SK-N-SH (cell line): Measurements from ENCODE around the gene CLASP2. TPM values are rescaled to one million over a fixed set of nuclear protein-coding genes. Genes with fewer than 3 reads are reported as not detected.

Source experiments
- CTCF ChIA-PET: fragments of 300-600, 350-600 bp; formaldehyde crosslinking; extraction: SDS; loops from one replicate; lab custom pipeline; 2021; lab: Yijun Ruan, JAX
- POLR2A ChIA-PET: fragments of 350-600 bp; sonication (Branson Sonifier 250); formaldehyde crosslinking; extraction: SDS; loops from one replicate; lab custom pipeline; 2020; ENCODE audit warnings: antibody characterized with exemption, inconsistent platforms; lab: Yijun Ruan, JAX
- DNase-seq: peaks from one replicate; pipeline ENCODE4 v3.0.0; 2012
- H2AFZ ChIP-seq: fragments of 200-600 bp; sonication (generic); 2 replicates; pipeline ENCODE4 v1.8.1; 2016; ENCODE audit warnings: antibody characterized with exemption, mild to moderate bottlenecking, low read depth
- H3F3A ChIP-seq: fragments of 200-600 bp; sonication (generic); replicated peaks from 2 replicates; pipeline ENCODE3; 2016; ENCODE audit warnings: antibody characterized with exemption, mild to moderate bottlenecking; ENCODE audit not compliant: insufficient read depth
- H3K27ac ChIP-seq, 2 experiments: fragments of 200-500 bp in 1 of 2; fragments of 200-600 bp in 1 of 2; sonication (Bioruptor generic) in 1 of 2; sonication (generic), shearing (Covaris generic) in 1 of 2; 2 replicates each; pipeline versions ENCODE4 v1.5.1 to v1.6.1; 2014 to 2016; ENCODE audit warnings: low read depth in 2 of 2, inconsistent platforms in 1 of 2, low read length in 1 of 2, mild to moderate bottlenecking in 1 of 2, mixed read lengths in 1 of 2
- H3K27me3 ChIP-seq: fragments of 200-600 bp; sonication (generic), shearing (Covaris generic); 2 replicates; pipeline ENCODE4 v1.6.1; 2016; ENCODE audit warnings: mixed run types; ENCODE audit not compliant: insufficient read depth
- H3K36me3 ChIP-seq, 2 experiments: fragments of 200-500 bp in 1 of 2; fragments of 200-600 bp in 1 of 2; sonication (Bioruptor generic) in 1 of 2; sonication (generic) in 1 of 2; replicated peaks in 1 of 2; 2 replicates each; pipeline versions ENCODE3 to v1.5.1; 2014 to 2016; ENCODE audit warnings: low read length in 1 of 2, mild to moderate bottlenecking in 1 of 2; ENCODE audit not compliant: insufficient read depth in 2 of 2, control insufficient read depth in 1 of 2
- H3K4me1 ChIP-seq, 2 experiments: fragments of 200-500 bp in 1 of 2; fragments of 200-600 bp in 1 of 2; sonication (Bioruptor generic) in 1 of 2; sonication (generic), shearing (Covaris generic) in 1 of 2; 2 replicates each; pipeline versions ENCODE4 v1.5.1 to v1.6.1; 2014 to 2016; ENCODE audit warnings: low read depth in 1 of 2, low read length in 1 of 2, mixed run types in 1 of 2; ENCODE audit not compliant: insufficient read depth in 2 of 2, control insufficient read depth in 1 of 2
- H3K4me2 ChIP-seq: fragments of 200-600 bp; sonication (generic), shearing (Covaris generic); 2 replicates; pipeline ENCODE4 v1.6.1; 2017; ENCODE audit warnings: mixed run types
- H3K4me3 ChIP-seq, 2 experiments: fragments of 200-500 bp in 1 of 2; fragments of 200-600 bp in 1 of 2; sonication (Bioruptor generic) in 1 of 2; sonication (generic), shearing (Covaris generic) in 1 of 2; 2 replicates each; pipeline versions ENCODE4 v1.5.1 to v1.8.1; 2014 to 2016; ENCODE audit warnings: low read depth in 2 of 2, inconsistent platforms in 1 of 2, low read length in 1 of 2, mild to moderate bottlenecking in 1 of 2, mixed read lengths in 1 of 2, moderate library complexity in 1 of 2
- H3K79me2 ChIP-seq: fragments of 200-600 bp; sonication (generic); 2 replicates; pipeline ENCODE4 v1.8.1; 2017; ENCODE audit warnings: mild to moderate bottlenecking; ENCODE audit not compliant: insufficient read depth
- H3K9ac ChIP-seq: fragments of 200-600 bp; sonication (generic); 2 replicates; pipeline ENCODE4 v1.6.1; 2017; ENCODE audit warnings: mixed run types
- H3K9me2 ChIP-seq: fragments of 200-600 bp; sonication (generic); 2 replicates; pipeline ENCODE4 v1.6.1; 2017; ENCODE audit warnings: mixed run types
- H3K9me3 ChIP-seq: fragments of 200-600 bp; sonication (generic); 2 replicates; pipeline ENCODE4 v1.6.1; 2017; ENCODE audit warnings: mixed run types, mild to moderate bottlenecking, moderate library complexity
- H4K20me1 ChIP-seq: fragments of 200-600 bp; sonication (generic); 2 replicates; pipeline ENCODE4 v1.6.1; 2017; ENCODE audit warnings: mild to moderate bottlenecking, mixed run types; ENCODE audit not compliant: insufficient read depth
- CHD2 ChIP-seq: fragments of 150-350 bp; IDR thresholded peaks from 2 replicates; pipeline ENCODE4 v1.6.1; 2018; ENCODE audit warnings: low read length; ENCODE audit not compliant: partially characterized antibody
- ELF1 ChIP-seq: IDR thresholded peaks from 2 replicates; pipeline ENCODE4 v1.4.0; 2012
- EP300 ChIP-seq, 2 experiments: IDR thresholded peaks; 2 replicates each; pipeline versions ENCODE4 v1.4.0 to v1.6.1; 2012; ENCODE audit warnings: borderline replicate concordance in 1 of 2, low read depth in 1 of 2, low read length in 1 of 2
- EZH2phosphoT487 ChIP-seq: fragments of 200-600 bp; sonication (generic); IDR thresholded peaks from 2 replicates; pipeline ENCODE4 v1.6.1; 2017; ENCODE audit warnings: low read depth, mixed run types, mild to moderate bottlenecking, antibody characterized with exemption, moderate library complexity, borderline replicate concordance
- FOSL2 ChIP-seq: IDR thresholded peaks from 2 replicates; pipeline ENCODE4 v1.4.0; 2012; ENCODE audit warnings: low read depth, mild to moderate bottlenecking, moderate library complexity, borderline replicate concordance
- GABPA ChIP-seq: IDR thresholded peaks from 2 replicates; pipeline ENCODE4 v1.4.0; 2012; ENCODE audit warnings: low read depth, mild to moderate bottlenecking
- JUND ChIP-seq: IDR thresholded peaks from 2 replicates; pipeline ENCODE4 v1.4.0; 2012
- MXI1 ChIP-seq: IDR thresholded peaks from 2 replicates; pipeline ENCODE4 v1.6.1; 2012; ENCODE audit warnings: mild to moderate bottlenecking, low read depth, low read length, improper control_type of control experiment
- NFIC ChIP-seq: IDR thresholded peaks from 2 replicates; pipeline ENCODE4 v1.4.0; 2012; ENCODE audit warnings: borderline replicate concordance
- NRF1 ChIP-seq: IDR thresholded peaks from 2 replicates; pipeline ENCODE4 v1.6.1; 2012; ENCODE audit warnings: low read depth, mild to moderate bottlenecking, low read length
- RAD21 ChIP-seq: IDR thresholded peaks from 2 replicates; pipeline ENCODE4 v1.6.1; 2012; ENCODE audit warnings: mild to moderate bottlenecking, low read length
- RCOR1 ChIP-seq: fragments of 150-350 bp; IDR thresholded peaks from 2 replicates; pipeline ENCODE4 v1.6.1; 2017; ENCODE audit warnings: antibody characterized with exemption, low read length
- RXRA ChIP-seq: IDR thresholded peaks from 2 replicates; pipeline ENCODE4 v1.4.0; 2012; ENCODE audit warnings: low read depth, mild to moderate bottlenecking, borderline replicate concordance
- SIN3A ChIP-seq: IDR thresholded peaks from 2 replicates; pipeline ENCODE4 v1.6.1; 2012; ENCODE audit warnings: low read depth, mild to moderate bottlenecking, low read length, moderate library complexity, borderline replicate concordance
- SMC3 ChIP-seq: IDR thresholded peaks from 2 replicates; pipeline ENCODE4 v1.6.1; 2012; ENCODE audit warnings: low read depth, low read length, improper control_type of control experiment
- TCF12 ChIP-seq: IDR thresholded peaks from 2 replicates; pipeline ENCODE4 v1.4.0; 2012
- USF1 ChIP-seq: IDR thresholded peaks from 2 replicates; pipeline ENCODE4 v1.4.0; 2012; ENCODE audit warnings: low read depth, borderline replicate concordance
- WGBS: methylation state at CpG from one replicate; pipeline ENCODE4 v1.1.6; 2017; ENCODE audit warnings: low lambda C conversion rate; 5-methylcytosine and 5-hydroxymethylcytosine counted together
- polyA plus RNA-seq, 3 experiments: library from polyadenylated mRNA; depleted of rRNA; stranded (reverse); fragments of >200 nt; gene quantifications; 2 replicates each; pipeline ENCODE4 v1.2.3, GENCODE V29; 2012
- TF ChIP-seq, protein P1 (sequence below): fragments of 150-350 bp; IDR thresholded peaks from 2 replicates; pipeline ENCODE4 v1.6.1; 2016; ENCODE audit warnings: mild to moderate bottlenecking, low read depth, low read length
- TF ChIP-seq, protein P2 (sequence below): IDR thresholded peaks from 2 replicates; pipeline ENCODE4 v1.6.1; 2012; ENCODE audit warnings: mild to moderate bottlenecking, low read depth, low read length, moderate library complexity
- TF ChIP-seq, protein P3 (sequence below): IDR thresholded peaks from 2 replicates; pipeline ENCODE4 v1.4.0; 2012; ENCODE audit warnings: low read depth, borderline replicate concordance

CLASP2 gene
- polyA plus RNA-seq, 1 of the 3 experiments (the other 2 are of a cell fraction), result 13.2 TPM

- Histone ChIP-seq H3K9me3 (no peaks in the 10 kb centered on the region), H3K9ac (no peak overlapping the region)
These were observed 19.1 kb upstream of the CLASP2 start for GRCh38 chr3:33737146-33737545.

More at GRCh38 chr3:33737146-33737545, 19.1 kb upstream of the CLASP2 start:
- 14% methylated on average over 1 of the region's 1 CpG for WGBS
- POLR2A ChIA-PET, result no interaction called here
- Histone ChIP-seq H3K4me1 (no peaks in the 10 kb centered on the region), H3K4me3 (no peak overlapping the region), H3K27ac (no peak overlapping the region), H3K9me2 (no peaks in the 10 kb centered on the region), H4K20me1 (no peaks in the 10 kb centered on the region), H3K36me3 (no peaks in the 10 kb centered on the region), H3K4me2 (no peak overlapping the region), H3F3A (no peaks in the 10 kb centered on the region), H2AFZ (no peak overlapping the region), H3K79me2 (no peaks in the 10 kb centered on the region), H3K27me3 (no peaks in the 10 kb centered on the region)
- CTCF ChIA-PET, result interaction anchor here (1.0 to 1.5 kb wide), 3 partner anchors 39 to 105 kb away, joined by 3 to 4 read pairs (median 3); no protein-coding TSS in a partner anchor
- DNase-seq, result no peak
- TF ChIP-seq MXI1 (no peak), SIN3A (no peak), TCF12 (no peak), NRF1 (no peak), USF1 (no peak), RAD21 (no peak), ELF1 (no peak), NFIC (no peak), JUND (no peak), RCOR1 (no peak), SMC3 (no peak), FOSL2 (no peak), CHD2 (no peak), EP300 (IDR thresholded peaks at IDR 0.05; ENCODE audit: borderline replicate concordance in 1 of 2, low read depth in 1 of 2, low read length in 1 of 2) (no peak), RXRA (no peak), EZH2phosphoT487 (no peak), GABPA (no peak)
- TF ChIP-seq, protein P1, sequence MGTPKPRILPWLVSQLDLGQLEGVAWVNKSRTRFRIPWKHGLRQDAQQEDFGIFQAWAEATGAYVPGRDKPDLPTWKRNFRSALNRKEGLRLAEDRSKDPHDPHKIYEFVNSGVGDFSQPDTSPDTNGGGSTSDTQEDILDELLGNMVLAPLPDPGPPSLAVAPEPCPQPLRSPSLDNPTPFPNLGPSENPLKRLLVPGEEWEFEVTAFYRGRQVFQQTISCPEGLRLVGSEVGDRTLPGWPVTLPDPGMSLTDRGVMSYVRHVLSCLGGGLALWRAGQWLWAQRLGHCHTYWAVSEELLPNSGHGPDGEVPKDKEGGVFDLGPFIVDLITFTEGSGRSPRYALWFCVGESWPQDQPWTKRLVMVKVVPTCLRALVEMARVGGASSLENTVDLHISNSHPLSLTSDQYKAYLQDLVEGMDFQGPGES, result no peak
- TF ChIP-seq, protein P2, sequence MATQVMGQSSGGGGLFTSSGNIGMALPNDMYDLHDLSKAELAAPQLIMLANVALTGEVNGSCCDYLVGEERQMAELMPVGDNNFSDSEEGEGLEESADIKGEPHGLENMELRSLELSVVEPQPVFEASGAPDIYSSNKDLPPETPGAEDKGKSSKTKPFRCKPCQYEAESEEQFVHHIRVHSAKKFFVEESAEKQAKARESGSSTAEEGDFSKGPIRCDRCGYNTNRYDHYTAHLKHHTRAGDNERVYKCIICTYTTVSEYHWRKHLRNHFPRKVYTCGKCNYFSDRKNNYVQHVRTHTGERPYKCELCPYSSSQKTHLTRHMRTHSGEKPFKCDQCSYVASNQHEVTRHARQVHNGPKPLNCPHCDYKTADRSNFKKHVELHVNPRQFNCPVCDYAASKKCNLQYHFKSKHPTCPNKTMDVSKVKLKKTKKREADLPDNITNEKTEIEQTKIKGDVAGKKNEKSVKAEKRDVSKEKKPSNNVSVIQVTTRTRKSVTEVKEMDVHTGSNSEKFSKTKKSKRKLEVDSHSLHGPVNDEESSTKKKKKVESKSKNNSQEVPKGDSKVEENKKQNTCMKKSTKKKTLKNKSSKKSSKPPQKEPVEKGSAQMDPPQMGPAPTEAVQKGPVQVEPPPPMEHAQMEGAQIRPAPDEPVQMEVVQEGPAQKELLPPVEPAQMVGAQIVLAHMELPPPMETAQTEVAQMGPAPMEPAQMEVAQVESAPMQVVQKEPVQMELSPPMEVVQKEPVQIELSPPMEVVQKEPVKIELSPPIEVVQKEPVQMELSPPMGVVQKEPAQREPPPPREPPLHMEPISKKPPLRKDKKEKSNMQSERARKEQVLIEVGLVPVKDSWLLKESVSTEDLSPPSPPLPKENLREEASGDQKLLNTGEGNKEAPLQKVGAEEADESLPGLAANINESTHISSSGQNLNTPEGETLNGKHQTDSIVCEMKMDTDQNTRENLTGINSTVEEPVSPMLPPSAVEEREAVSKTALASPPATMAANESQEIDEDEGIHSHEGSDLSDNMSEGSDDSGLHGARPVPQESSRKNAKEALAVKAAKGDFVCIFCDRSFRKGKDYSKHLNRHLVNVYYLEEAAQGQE, result no peak
- TF ChIP-seq, protein P3, sequence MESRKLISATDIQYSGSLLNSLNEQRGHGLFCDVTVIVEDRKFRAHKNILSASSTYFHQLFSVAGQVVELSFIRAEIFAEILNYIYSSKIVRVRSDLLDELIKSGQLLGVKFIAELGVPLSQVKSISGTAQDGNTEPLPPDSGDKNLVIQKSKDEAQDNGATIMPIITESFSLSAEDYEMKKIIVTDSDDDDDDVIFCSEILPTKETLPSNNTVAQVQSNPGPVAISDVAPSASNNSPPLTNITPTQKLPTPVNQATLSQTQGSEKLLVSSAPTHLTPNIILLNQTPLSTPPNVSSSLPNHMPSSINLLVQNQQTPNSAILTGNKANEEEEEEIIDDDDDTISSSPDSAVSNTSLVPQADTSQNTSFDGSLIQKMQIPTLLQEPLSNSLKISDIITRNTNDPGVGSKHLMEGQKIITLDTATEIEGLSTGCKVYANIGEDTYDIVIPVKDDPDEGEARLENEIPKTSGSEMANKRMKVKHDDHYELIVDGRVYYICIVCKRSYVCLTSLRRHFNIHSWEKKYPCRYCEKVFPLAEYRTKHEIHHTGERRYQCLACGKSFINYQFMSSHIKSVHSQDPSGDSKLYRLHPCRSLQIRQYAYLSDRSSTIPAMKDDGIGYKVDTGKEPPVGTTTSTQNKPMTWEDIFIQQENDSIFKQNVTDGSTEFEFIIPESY, result no peak
